Keratinocyte (primary cell): ENCODE data around the gene TENM4. TPM values are rescaled to one million over a fixed set of nuclear protein-coding genes. Genes with fewer than 3 reads are reported as not detected.

Experiments
- DNase-seq: peaks from one replicate; pipeline ENCODE4 v3.0.0-alpha.2; 2011; ENCODE audit warnings: low read depth, missing footprints, low spot score
- FAIRE-seq: peaks from 2 replicates; lab custom pipeline; 2011; peaks lifted over from hg19 to GRCh38; lab: Jason Lieb, UNC
- H2AFZ ChIP-seq: 2 replicates; pipeline ENCODE4 v1.6.0; 2012; ENCODE audit warnings: low read length, control low read depth, inconsistent platforms; ENCODE audit not compliant: control insufficient read depth
- H3K27ac ChIP-seq: 2 replicates; pipeline ENCODE4 v1.5.1; 2011; ENCODE audit warnings: low read length; ENCODE audit not compliant: control insufficient read depth, insufficient read depth
- H3K27me3 ChIP-seq: 3 replicates; pipeline ENCODE4 v1.6.0; 2011; ENCODE audit warnings: low read length; ENCODE audit not compliant: control insufficient read depth, insufficient read depth; ENCODE audit errors: extremely low read depth
- H3K36me3 ChIP-seq, 2 experiments: 2 replicates in 1 of 2; 3 replicates in 1 of 2; pipeline ENCODE4 v1.5.1; 2011; ENCODE audit warnings: low read length in 2 of 2, mild to moderate bottlenecking in 1 of 2; ENCODE audit not compliant: control insufficient read depth in 2 of 2, insufficient read depth in 2 of 2; ENCODE audit errors: extremely low read depth in 1 of 2
- H3K4me1 ChIP-seq: 3 replicates; pipeline ENCODE4 v1.5.1; 2011; ENCODE audit warnings: low read length; ENCODE audit not compliant: control insufficient read depth, insufficient read depth; ENCODE audit errors: extremely low read depth
- H3K4me2 ChIP-seq: 3 replicates; pipeline ENCODE4 v1.6.0; 2011; ENCODE audit warnings: low read depth, low read length; ENCODE audit not compliant: control insufficient read depth, insufficient read depth; ENCODE audit errors: extremely low read depth
- H3K4me3 ChIP-seq, 3 experiments: fragments of 200-600 bp in 1 of 3; sonication (generic) in 1 of 3; 2 replicates in 2 of 3; 3 replicates in 1 of 3; pipeline ENCODE4 v1.5.1; 2011 to 2016; ENCODE audit warnings: low read length in 3 of 3, mild to moderate bottlenecking in 3 of 3, control low read depth in 2 of 3, inconsistent platforms in 1 of 3, low read depth in 1 of 3, mixed read lengths in 1 of 3, mixed run types in 1 of 3, moderate library complexity in 1 of 3; ENCODE audit not compliant: control insufficient read depth in 2 of 3, insufficient read depth in 2 of 3; ENCODE audit errors: extremely low read depth in 1 of 3
- H3K79me2 ChIP-seq: 2 replicates; pipeline ENCODE4 v1.6.0; 2012; ENCODE audit warnings: low read length; ENCODE audit not compliant: control insufficient read depth, insufficient read depth
- H3K9ac ChIP-seq: 3 replicates; pipeline ENCODE4 v1.6.0; 2011; ENCODE audit warnings: low read length; ENCODE audit not compliant: control insufficient read depth, insufficient read depth; ENCODE audit errors: extremely low read depth
- H3K9me1 ChIP-seq: 3 replicates; pipeline ENCODE4 v1.6.0; 2011; ENCODE audit warnings: low read length; ENCODE audit not compliant: control insufficient read depth, insufficient read depth; ENCODE audit errors: extremely low read depth
- H3K9me3 ChIP-seq: 2 replicates; pipeline ENCODE4 v1.5.1; 2012; ENCODE audit warnings: low read depth, low read length; ENCODE audit not compliant: control insufficient read depth
- H4K20me1 ChIP-seq: 3 replicates; pipeline ENCODE4 v1.6.0; 2011; ENCODE audit warnings: low read length; ENCODE audit not compliant: control insufficient read depth, insufficient read depth; ENCODE audit errors: extremely low read depth
- CTCF ChIP-seq, 3 experiments: IDR thresholded peaks in 1 of 3; conservative IDR thresholded peaks in 1 of 3; optimal IDR thresholded peaks in 1 of 3; 2 replicates in 2 of 3; 3 replicates in 1 of 3; pipeline versions ENCODE3 to v1.5.1; 2011; ENCODE audit warnings: low read length in 3 of 3, mild to moderate bottlenecking in 3 of 3, moderate library complexity in 2 of 3, control low read depth in 1 of 3, inconsistent platforms in 1 of 3; ENCODE audit not compliant: insufficient read depth in 2 of 3; ENCODE audit errors: extremely low read depth in 1 of 3
- EZH2 ChIP-seq: IDR thresholded peaks from one replicate; pipeline ENCODE4 v1.6.1; 2012; ENCODE audit warnings: inconsistent platforms, mild to moderate bottlenecking, low read length, moderate library complexity
- dilution Hi-C: fragments of 300-500 bp; cut with MboI; formaldehyde crosslinking; loops from one replicate; pipeline ENCODE4 v1.7.0; 2020; ENCODE audit warnings: low sequenced_read_pairs; ENCODE audit not compliant: extremely low pct_ligation_motif_present
- polyA plus RNA-seq, 5 experiments: library from polyadenylated mRNA; depleted of rRNA in 3 of 5; stranded (reverse) in 3 of 5; stranded (forward) in 1 of 5; unstranded in 1 of 5; fragments of >200 nt; gene quantifications; 1 replicate in 1 of 5; 2 replicates in 3 of 5; 3 replicates in 1 of 5; pipeline versions ENCODE4 v1.2.1 to v1.2.3, GENCODE V29; 2011 to 2012; ENCODE audit warnings: missing spikeins in 2 of 5, low read depth in 1 of 5, low replicate concordance in 1 of 5

TENM4 gene
- polyA plus RNA-seq, 1 donor (not counting 4 experiments of a cell fraction or from before 2014, with no cell fraction given), result 3.5 TPM

- FAIRE-seq (no peak), DNase-seq (no peak)
- TF ChIP-seq EZH2 (no peak), CTCF (optimal IDR thresholded peaks at IDR 0.05 in 1 of 3, IDR thresholded peaks at IDR 0.05 in 1 of 3, conservative IDR thresholded peaks at IDR 0.05 in 1 of 3; ENCODE audit: extremely low read depth in 1 of 3, insufficient read depth in 2 of 3, low read length in 3 of 3) (no peak)
- H3K9me1 ChIP-seq, result no peaks in the 10 kb centered on the region
- H3K4me1 ChIP-seq, result peaks cover 6% of the 10 kb centered on the region
- H3K9me3 ChIP-seq, result no peaks in the 10 kb centered on the region
- dilution Hi-C loops, result no loop called here
- no peaks in the 10 kb centered on the region for H4K20me1 ChIP-seq
- no peaks in the 10 kb centered on the region for H3K79me2 ChIP-seq
- no peaks in the 10 kb centered on the region for H3K36me3 ChIP-seq
- no peaks in the 10 kb centered on the region for H3K27me3 ChIP-seq
- H3K4me2 ChIP-seq, result no peak overlapping the region
- no peak overlapping the region for H3K4me3 ChIP-seq
- no peak overlapping the region for H3K27ac ChIP-seq
- no peak overlapping the region for H2AFZ ChIP-seq
- no peak overlapping the region for H3K9ac ChIP-seq
Observed at GRCh38 chr11:78789375-78789774, 651.5 kb downstream of the TENM4 start.

- H3K4me1 ChIP-seq, result peaks cover 7% of the 10 kb centered on the region
- FAIRE-seq, result no peak
Observed at GRCh38 chr11:78788533-78788932, 652.3 kb downstream of the TENM4 start.

More at GRCh38 chr11:78788533-78788932, 652.3 kb downstream of the TENM4 start:
- DNase-seq, result no peak
- no peak overlapping the region for H3K27ac ChIP-seq
- no peaks in the 10 kb centered on the region for H3K36me3 ChIP-seq
- no peak overlapping the region for H2AFZ ChIP-seq
- H3K4me2 ChIP-seq, result no peak overlapping the region
- no peaks in the 10 kb centered on the region for H3K9me1 ChIP-seq
- H3K9ac ChIP-seq, result no peak overlapping the region
- no peak overlapping the region for H3K4me3 ChIP-seq
- dilution Hi-C loops, result no loop called here
- no peaks in the 10 kb centered on the region for H3K27me3 ChIP-seq
- no peaks in the 10 kb centered on the region for H3K79me2 ChIP-seq
- no peaks in the 10 kb centered on the region for H4K20me1 ChIP-seq
- H3K9me3 ChIP-seq, result no peaks in the 10 kb centered on the region
- no peak for TF ChIP-seq CTCF (optimal IDR thresholded peaks at IDR 0.05 in 1 of 3, IDR thresholded peaks at IDR 0.05 in 1 of 3, conservative IDR thresholded peaks at IDR 0.05 in 1 of 3; ENCODE audit: extremely low read depth in 1 of 3, insufficient read depth in 2 of 3, low read length in 3 of 3)
- no peak for TF ChIP-seq EZH2
